HT-29 (cell line): Measurements from ENCODE around the gene KRT15. TPM values are rescaled to one million over a fixed set of nuclear protein-coding genes. Genes with fewer than 3 reads are reported as not detected.
"Not testable (repeated sequence)": the region's sequence is repeated elsewhere in the genome, so short reads cannot be mapped to it uniquely, and the experiment has no call there.

ENCODE experiments used
- DNase-seq: peaks from one replicate; pipeline ENCODE4 v3.0.0-alpha.2; 2015; ENCODE audit warnings: low spot score
- total RNA-seq: library from RNA; depleted of rRNA; stranded (reverse); fragments of >200 nt; shearing (Covaris generic); gene quantifications from 2 replicates; pipeline ENCODE4 v1.2.3, GENCODE V29; 2014

KRT15 gene
- total RNA-seq, 1 experiment from 2014 or later: 14.1 TPM

DNA sequence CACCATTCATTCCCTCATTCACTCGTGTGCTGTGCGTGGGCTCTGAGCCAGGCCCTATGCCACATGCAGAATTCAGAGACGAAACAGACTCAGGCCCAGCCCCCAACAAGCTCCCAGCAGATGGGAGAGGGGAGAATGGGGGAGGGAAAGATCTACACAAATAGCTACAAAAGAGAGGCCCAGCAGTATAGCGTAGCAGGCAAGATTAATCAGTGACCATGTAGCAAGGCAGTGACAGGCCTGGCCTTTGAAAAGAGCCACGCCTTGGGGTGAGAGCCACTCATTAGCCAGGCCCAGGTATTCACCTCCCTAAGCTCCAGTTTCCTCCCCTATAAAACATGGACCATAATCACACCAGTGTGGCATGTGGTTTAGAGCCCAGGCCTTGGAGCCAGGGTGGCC lies 25.8 kb upstream of the KRT15 start:
- DNase-seq: peak; percentile 78

DNA sequence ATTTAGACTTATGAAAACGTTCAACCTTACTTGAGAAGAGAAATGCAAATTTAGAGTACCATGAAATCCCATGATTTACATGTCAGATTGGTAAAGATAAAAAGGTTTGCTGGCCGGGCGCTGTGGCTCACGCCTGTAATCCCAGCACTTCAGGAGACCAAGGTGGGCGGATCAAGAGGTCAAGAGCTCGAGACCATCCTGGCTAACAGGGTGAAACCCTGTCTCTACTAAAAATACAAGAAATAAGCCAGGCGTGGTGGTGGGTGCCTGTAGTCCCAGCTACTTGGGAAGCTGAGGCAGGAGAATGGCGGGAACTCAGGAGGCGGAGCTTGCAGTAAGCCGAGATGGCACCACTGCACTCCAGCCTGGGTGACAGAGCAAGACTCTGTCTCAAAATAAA lies 24.1 kb upstream of the KRT15 start:
- DNase-seq: not testable (repeated sequence)

DNA sequence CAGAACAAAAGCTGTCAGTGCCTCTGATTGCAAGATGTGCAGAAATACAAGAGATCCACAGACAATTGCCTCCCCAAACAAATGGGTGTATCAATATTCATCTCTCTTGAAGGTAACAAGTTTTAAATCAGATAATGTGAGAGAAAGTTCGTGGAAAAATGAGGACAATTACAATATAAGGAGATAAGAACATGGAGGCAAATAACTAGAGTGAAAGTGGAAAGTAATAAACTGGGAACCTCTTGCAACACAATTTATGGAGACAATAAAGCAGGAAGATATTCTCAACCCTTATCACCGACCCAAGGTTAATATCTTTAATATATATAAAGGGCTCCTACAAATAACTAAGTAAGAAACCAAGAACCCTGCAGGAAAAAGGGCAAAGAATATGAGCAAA lies 23.7 kb upstream of the KRT15 start:
- no peak for DNase-seq

DNA sequence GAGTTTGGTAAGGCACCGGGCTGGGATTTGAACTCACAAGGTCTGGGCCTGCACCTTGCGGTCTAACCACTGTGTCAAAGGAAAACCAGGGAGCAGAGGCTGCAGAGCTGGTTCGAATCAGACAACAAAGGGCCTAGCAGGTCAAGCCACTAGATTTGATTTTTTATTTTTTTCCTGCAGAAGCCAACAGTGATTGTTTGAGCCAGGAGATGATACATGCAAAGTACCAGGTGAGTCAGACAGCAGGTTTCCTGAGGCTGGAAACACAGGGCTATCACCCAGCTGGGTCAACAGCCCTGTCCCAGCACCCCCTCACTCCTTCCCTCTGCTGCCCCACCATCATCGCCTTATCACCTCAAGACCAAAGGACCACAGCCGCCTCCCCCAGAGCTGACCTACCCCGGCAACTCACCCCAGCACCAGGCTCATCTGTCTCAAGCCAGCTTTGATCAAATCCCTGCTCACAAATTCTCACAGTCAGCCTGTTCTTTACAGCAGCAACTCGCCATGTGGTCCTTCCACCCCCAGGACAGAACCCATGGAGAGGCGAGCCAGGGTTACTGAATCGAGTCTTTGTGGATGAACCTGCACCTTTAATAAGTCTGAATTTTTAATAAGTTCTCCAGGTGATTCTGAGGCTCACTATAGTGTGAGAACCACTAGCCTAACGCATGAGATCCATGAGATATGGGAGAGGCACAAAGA lies 22.4 kb upstream of the KRT15 start:
- no peak for DNase-seq

DNA sequence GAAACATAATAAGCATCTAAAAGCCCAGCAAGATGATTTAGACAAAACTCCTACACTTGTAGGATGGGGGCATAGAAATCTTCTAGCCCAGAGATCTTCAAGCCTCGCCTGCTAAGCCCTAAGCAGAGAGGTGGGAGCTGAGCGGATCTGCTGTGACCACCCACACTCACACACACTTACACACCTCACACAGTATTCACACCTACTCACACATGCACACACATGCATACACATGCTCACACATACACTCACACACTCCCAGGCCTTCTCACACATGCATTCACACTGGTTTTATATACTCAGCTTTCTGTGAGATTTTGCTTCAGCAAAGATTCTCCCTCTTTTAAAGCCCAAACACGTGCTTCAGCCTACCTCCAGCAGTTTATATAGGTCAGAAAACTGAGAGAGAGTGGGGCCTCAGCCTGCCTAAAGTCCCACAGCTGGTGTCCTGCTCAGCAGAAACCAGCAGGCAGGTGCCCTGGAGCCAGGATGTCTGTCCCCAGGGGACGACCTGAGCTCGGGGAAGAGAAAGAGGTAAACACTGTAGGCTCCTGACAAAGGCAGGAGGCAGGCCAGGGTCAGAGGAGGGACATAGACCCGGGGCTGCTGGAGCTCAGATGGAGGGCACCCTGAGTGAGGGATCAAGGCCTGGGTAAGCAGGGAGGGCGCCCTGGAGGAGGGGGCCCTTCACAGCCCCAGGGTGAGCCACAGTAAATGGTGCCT lies 21.4 kb upstream of the KRT15 start:
- DNase-seq: no peak

DNA sequence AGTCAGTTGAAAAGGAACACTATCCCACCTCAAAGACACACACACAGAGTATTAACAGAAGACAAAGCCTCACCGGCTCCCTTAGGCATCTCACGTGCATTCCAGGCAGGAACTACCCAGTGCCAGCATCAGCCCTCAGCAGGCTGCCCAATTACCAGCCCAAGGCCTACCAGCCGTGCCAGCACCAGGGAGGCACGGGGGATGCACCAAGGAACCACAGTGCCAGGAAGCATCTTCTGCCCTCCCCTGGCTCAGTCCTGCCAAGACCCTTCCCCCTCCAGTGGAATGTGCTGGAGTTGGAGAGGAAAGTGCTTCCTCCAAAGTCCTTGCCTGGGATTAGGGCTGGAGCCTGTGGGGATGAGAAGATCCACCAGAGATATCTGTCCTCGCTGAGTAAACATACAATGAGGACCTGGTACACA lies 20.4 kb upstream of the KRT15 start:
- no peak for DNase-seq

DNA sequence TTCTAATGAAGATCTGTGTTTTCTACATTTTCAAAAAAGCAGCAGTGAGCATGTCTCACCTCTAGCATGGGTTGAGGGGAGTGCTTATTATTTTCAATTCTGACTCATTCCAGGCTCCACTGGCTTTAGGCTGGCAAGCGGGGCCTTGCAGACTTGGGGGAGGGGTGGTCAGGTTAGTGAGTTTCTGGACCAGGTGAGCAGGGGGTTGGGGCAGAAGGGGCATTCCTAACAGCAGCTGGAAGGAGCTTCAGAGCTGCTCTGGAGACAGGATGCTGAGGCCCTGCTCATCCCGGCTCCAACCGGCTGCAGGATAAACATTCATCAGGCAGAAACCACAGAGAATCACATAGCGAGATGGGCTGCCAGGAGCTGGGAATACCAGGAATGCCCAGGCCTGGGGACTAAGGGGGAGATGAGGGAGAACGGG lies 19.9 kb upstream of the KRT15 start:
- DNase-seq: no peak

DNA sequence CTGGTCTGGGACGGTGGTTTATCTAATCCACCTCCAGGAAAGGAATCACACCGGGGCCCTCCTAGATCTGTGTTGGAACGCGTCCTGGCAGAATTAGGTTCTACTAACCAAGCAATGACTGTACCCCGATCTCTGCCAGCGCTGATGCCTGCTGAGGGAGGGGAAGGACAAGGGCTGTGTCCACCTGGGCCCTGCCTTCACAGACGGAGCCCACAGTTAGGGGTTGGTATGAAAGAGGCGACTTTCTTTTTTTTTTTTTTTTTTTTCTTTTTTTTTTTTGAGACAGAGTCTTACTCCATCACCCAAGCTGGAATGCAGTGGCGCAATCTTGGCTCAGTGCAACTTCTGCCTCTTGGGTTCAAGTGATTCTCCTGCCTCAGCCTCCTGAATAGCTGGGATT lies 19.3 kb upstream of the KRT15 start:
- no peak for DNase-seq

DNA sequence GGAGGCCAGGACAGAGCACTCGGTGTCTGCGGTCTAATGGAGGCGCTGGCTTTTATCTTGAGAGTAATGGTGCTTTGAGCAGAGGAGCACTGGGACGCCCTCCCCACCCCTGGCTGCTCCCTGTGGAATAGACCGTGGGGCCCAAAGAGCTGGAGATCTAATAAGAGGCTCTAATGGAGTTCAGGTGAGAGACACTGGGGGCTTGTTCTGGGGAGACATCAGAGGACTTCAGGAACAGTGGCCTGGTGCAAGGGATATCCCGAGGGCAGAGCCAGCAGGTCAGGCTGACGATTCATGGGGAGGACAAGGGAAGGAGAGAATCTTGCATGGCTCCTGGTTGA lies 18.9 kb upstream of the KRT15 start:
- DNase-seq: no peak

DNA sequence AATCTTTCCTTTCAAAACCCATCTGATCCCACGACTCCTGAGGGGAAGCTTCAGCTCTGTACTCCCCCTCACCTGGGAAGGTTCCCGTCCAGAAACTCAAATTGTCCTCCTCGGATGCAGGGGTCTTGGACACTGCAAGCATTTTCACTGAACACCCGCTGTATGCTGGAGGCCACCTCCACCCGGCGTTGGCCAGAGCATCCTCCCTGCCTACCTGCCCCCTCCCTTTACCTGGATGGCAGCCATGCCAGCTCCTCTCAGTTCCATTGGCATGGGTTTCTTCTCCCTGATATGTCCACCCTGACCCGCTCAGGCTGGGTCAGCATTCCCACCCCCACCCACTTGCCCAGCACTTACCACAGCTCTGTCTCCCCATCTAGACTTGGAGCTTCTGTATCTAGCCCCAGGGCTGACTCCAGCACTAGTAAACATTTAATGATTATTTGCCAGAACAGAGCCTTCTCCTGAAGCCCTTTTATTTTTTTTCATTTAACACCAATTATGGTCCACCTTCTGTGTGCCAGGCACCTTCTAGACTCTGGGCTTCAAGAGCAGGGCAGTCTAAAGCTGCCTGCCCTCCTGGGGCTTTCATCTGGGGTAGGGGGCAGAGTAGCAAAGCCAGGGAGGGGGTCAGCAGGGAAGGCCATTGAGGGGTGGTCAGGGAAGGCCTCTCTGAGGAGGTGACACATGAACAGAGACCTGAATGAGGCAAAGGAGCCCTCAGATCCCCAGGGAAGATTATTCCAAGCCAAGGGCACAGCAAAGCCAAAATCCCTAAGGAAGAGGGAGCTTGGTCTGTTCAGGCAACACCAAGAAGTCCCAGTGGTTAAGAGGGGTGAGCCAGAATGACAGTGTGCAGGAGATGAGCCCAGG lies 18.3 kb upstream of the KRT15 start:
- no peak for DNase-seq

DNA sequence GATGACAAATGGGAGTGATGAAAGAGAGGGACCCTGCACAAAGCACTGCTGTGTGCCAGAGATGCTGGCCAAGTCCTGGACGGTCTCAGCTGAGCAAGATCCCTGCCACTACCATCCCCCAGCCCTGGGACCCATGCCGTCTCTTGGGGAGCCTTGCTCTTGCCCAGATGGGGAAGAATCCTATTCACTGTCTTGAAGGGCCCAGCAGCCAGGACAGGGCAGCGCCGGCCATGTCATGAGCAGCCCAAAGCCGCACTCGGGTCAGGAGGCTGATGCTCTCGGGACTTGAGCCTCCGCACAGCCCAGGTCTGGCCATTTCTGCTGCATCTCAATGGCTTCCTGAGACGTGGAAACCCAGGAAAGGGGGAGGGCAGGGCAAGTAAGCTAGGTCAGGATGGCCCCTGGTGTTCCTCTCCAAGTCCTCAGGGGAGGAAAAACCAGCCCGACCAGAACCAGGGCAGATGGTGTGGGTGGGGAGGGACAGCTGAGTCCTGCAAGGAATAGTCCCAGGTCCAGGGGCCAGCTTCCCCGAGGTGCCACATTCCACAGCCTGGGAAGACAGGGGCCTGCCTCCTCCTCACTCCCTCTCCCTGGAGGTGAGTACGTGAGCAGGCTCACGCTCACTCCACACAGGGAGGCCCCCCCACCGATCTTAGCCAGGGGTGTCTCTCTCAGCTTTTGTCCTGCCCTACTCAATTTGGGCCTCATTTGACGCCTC lies 17.2 kb upstream of the KRT15 start:
- peak; percentile 89 for DNase-seq

DNA sequence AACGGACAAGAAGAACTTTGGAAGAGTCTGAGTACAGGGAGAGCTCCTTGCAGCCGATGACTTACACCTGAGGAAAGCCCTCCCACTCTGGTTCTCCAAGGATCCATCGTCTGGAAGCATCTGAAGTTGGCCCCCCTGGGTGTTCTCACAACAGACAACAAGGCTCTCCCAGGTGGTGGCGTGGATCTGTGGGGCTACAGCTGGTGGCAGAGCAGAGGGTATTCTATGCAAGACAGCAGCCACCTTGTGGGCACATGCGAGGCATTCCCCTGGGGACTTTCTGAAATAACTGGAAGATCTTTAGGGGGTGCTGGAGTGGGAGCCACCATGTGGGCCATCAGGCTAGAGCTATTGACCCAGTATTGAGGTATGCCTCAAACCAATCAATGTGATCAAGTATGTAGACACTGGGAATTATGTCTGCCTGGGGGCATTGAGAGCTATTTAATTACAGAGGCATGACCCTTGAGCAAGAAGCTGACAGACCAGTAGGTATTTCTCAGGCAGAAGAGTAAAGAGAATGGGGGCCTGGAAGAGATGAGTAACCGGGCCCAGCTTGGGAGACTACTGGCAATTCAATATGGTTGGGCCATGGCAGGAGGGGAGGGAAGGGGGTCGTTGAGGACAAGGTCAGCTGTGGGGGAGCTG lies 16.3 kb upstream of the KRT15 start:
- DNase-seq: no peak

DNA sequence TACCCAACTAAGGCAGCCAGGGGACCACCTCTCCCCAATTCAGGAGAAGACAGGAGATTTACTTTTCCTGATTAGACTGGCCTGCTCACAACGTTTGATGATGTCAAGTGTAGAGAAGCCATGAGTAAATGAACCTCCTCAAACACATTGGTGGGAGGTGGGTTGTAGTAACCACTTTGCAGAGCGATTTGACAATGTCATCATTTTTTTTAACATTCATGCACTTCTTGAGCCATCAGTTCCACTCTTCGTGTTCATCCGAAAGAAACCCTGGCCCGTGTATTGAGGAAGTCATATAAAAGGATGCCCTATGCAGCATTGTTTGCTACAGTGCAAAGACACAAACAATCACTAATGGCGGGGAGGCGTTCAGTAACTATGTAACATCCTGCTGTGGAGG lies 14.9 kb upstream of the KRT15 start:
- no peak for DNase-seq

DNA sequence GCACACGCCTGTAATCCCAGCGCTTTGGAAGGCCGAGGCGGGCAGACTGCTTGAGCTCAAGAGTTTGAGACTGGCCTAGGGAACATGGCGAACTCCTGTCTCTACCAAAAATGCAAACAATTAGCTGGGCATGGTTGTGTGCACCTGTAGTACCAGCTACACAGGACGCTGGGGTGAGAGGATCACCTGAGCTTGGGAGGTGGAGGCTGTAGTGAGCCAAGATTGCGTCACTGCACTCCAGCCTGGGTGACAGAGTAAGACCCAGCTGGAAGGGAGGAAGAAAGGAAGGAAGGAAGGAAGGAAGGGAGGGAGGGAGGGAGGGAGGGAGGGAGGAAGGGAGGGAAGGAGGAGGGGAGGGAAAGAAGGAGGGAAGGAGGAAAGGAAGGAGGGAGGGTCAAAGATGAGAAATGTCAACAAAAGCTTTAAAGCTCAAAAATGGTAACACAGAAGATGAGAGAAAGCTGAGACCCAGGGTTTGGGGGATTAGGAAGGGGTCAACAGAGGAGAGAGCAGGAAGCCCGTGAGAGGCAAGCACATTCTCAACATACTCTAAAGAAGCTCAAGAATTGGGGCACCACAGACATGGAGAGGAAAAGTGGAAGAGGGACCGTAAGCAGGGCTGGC lies 14.4 kb upstream of the KRT15 start:
- DNase-seq: no peak

DNA sequence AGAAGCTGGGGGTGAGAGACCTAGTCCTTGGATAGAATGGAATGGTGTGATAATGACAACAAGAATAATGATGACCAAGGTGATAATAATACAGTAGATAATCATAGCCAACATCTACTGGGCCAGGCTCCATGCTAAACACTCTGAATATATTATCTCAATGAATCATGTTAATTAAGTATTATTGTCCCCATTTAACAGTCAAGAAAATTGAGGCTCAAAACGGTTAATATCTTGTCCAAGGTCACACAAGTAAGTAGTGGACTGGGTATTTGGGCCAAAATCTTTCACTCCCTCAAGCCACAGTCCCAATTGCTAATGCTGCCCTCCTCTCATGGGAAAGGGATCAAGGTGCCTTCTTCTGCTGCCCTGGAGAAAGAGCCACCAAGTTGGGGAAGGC lies 13.3 kb upstream of the KRT15 start:
- DNase-seq: no peak

DNA sequence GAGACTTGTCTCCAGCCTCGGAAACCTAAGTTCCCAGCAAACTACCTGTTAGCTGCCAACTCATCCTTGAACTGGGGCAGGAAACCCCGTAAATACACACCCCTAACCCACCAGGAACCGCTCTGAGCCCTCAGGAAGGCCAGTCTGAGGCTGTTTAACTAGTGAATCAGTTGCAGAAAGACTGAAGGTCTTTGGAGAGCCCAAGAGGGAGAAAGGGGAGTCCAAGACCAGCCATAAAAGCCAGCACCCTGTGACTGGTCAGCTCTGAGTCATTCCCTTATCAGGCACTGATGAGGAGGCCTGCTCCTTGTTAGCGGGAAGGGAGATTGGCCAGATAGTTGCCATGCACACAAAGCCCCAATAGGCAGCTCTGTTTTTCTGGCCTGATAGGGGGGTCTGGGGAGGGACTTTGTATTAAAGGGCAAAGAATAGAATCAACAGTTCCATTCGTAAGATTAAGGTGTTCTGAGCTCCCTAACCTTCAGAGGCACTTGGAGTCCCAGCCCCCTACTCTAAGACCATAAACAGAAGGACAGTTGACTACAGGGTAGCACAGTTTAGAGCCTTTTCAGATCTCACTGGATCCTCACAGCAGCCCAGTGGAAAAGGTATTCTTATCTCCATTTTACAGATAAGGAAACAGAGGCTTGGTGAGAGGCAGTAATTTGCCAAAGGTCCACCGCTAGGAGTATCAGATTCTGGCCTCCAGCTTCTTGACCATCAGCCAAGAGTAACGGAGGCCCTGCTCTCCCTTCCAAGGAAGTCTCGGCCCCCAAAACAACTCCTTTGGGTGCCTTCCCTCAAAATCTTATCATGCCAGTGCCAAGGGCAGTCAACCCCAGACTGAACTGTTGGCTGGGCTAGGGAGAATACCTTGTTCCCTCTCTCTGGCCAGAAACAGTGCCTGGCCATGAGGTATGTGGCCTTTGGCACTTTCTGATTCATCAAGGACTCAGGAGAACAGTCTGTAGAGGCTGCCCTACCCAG lies 11.7 kb upstream of the KRT15 start:
- DNase-seq: peak; percentile 95

DNA sequence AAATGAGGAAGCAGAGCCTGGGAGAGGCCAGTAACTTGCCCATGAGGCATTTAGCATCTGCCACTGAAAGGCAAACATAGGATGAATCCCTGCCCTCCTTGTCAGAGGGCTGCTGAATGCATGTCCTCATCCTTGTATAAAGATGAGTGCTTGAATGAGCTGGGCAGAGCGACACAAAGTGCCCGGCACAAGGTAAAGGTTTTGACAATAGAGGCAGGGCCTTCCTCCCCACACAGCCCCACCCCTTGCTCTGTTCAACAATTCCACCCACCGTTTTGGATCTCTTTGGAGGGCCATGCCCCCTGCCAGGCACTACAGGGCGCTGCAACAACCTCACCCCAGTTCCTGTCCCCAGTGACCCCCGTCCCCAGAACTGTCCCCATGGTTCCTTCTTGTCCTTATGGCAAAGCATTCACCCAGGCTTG lies 10.8 kb upstream of the KRT15 start:
- DNase-seq: peak; percentile 51

DNA sequence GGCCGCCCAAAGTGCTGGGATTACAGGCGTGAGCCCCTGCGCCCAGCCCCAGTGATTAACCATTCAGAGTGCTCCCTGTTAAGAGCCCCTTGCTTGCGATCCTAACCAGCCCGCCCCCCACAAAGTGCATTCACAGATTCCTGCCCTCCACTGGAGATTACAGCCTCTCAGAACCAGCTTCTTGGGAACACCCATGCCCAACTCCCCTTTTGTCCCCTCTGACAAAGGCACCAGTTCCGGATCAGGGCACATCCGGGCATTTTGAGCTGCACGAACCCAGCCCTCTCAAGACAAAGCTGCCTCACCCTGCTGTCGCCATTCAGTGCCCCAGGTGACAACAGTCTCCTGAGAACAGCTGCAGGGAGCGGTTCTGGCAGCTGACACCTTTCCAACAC lies 10.3 kb upstream of the KRT15 start:
- DNase-seq: peak; percentile 41
